ENCODE data around the gene CDH4. TPM values are rescaled to one million over a fixed set of nuclear protein-coding genes. Genes with fewer than 3 reads are reported as not detected.

Gene CDH4
- polyA plus RNA-seq, 1 experiment, result 1.5 TPM

DNA sequence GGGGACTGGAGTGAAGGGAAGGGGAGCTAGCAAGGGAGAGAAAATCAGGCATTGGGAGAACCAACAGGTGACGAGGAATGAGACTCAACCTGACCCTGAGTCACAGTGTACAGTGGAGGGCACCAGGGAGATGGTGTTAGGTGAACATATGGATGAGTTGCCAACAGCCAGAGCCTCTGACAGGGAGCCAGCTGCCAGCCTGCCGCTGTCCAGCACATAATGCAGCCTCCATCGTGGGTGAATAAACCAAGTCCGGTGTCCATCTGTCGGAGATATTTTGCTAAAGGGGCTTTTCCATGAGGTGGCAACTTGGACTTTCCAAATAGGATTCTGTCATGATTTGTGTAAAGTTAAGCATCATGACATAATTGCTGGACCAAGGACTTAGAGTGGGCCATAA, 88.1 kb downstream of the CDH4 start:
- ChIA-PET POLR2A (no interaction called here), CTCF (no interaction called here)
- no peaks in the 10 kb centered on the region for H3K36me3 ChIP-seq (ENCODE audit: control insufficient read depth, insufficient read depth, low read length)
- H3K4me3 ChIP-seq (ENCODE audit: low read depth, low read length), result no peak overlapping the region
- TF ChIP-seq CTCF (IDR thresholded peaks at IDR 0.05; ENCODE audit: insufficient read depth, low read depth, low read length), result no peak
- DNase-seq (ENCODE audit: low read depth), result no peak
- H3K27me3 ChIP-seq (ENCODE audit: control insufficient read depth, insufficient read depth, low read length), result no peaks in the 10 kb centered on the region

DNA sequence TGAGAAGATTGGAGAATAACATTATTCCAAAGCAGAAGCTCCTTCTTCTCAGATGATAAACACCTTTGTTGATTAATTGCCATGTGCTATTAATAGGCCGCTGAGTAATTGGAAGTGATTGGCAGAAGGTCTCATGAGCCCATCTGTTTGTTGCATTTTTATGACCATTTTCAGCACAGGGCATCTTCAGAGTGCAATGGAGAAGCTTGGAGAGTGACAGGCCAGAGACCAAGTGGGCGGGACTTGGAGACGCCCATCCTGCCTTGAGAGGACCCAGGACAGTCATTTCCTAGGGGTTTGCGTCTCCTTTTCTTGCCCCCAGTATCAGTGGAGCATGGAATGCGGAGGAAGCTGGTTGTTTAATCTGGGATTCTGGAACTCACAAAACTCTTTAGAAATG, 89.5 kb downstream of the CDH4 start:
- Histone ChIP-seq H3K27me3 (ENCODE audit: control insufficient read depth, insufficient read depth, low read length) (no peaks in the 10 kb centered on the region), H3K36me3 (ENCODE audit: control insufficient read depth, insufficient read depth, low read length) (no peaks in the 10 kb centered on the region), H3K4me3 (ENCODE audit: low read depth, low read length) (no peak overlapping the region)
- ChIA-PET POLR2A (no interaction called here), CTCF (no interaction called here)
- no peak for DNase-seq (ENCODE audit: low read depth)
- TF ChIP-seq CTCF (IDR thresholded peaks at IDR 0.05; ENCODE audit: insufficient read depth, low read depth, low read length), result no peak

- POLR2A ChIA-PET, result no interaction called here
- Histone ChIP-seq H3K36me3 (ENCODE audit: control insufficient read depth, insufficient read depth, low read length) (no peaks in the 10 kb centered on the region), H3K27me3 (ENCODE audit: control insufficient read depth, insufficient read depth, low read length) (no peaks in the 10 kb centered on the region), H3K4me3 (ENCODE audit: low read depth, low read length) (no peak overlapping the region)
- DNase-seq (ENCODE audit: low read depth), result no peak
- CTCF ChIA-PET, result interaction anchor here (1.1 kb wide), 1 partner anchor 10 kb away, joined by 3 read pairs; no protein-coding TSS in a partner anchor
- TF ChIP-seq CTCF (IDR thresholded peaks at IDR 0.05; ENCODE audit: insufficient read depth, low read depth, low read length), result no peak
Observed at GRCh38 chr20:61343934-61344333, 91.9 kb downstream of the CDH4 start.

DNA sequence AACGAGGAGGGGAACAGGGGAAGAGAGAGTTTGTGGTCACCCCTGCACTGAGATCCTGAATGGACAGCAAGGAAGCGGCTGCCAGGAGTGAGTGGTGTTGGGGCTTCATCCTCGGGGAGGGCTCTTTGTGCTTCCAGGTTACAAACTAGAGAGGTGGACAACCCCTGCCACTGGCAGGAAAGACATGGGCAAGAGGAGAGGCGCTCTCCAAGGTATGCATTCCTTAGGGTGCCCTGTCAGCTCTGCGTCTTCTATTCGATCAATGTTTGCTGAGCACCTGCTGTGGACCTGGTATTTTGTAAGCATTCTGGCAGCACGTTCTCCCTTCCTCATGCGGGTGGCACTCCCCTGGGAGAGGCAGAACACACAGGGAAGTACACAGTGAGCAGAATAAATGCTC, 93.6 kb downstream of the CDH4 start:
- POLR2A ChIA-PET, result no interaction called here
- no peaks in the 10 kb centered on the region for H3K27me3 ChIP-seq (ENCODE audit: control insufficient read depth, insufficient read depth, low read length)
- TF ChIP-seq CTCF (IDR thresholded peaks at IDR 0.05; ENCODE audit: insufficient read depth, low read depth, low read length), result no peak
- no peak for DNase-seq (ENCODE audit: low read depth)
- no peaks in the 10 kb centered on the region for H3K36me3 ChIP-seq (ENCODE audit: control insufficient read depth, insufficient read depth, low read length)
- CTCF ChIA-PET, result no interaction called here
- H3K4me3 ChIP-seq (ENCODE audit: low read depth, low read length), result no peak overlapping the region

GRCh38 chr20:61346996-61347395, 94.9 kb downstream of the CDH4 start:
- CTCF ChIA-PET, result no interaction called here

More at GRCh38 chr20:61346996-61347395, 94.9 kb downstream of the CDH4 start:
- no peak overlapping the region for H3K4me3 ChIP-seq (ENCODE audit: low read depth, low read length)
- DNase-seq (ENCODE audit: low read depth), result no peak
- POLR2A ChIA-PET, result no interaction called here
- H3K36me3 ChIP-seq (ENCODE audit: control insufficient read depth, insufficient read depth, low read length), result no peaks in the 10 kb centered on the region
- no peak for TF ChIP-seq CTCF (IDR thresholded peaks at IDR 0.05; ENCODE audit: insufficient read depth, low read depth, low read length)
- no peaks in the 10 kb centered on the region for H3K27me3 ChIP-seq (ENCODE audit: control insufficient read depth, insufficient read depth, low read length)

Data from BJ (cell line).